Measurements from ENCODE around the gene CREB3L1. TPM values are rescaled to one million over a fixed set of nuclear protein-coding genes. Genes with fewer than 3 reads are reported as not detected.

Gene CREB3L1
- total and polyA plus RNA-seq, 2 experiments from 2014 or later, result 8.5 to 10.4 TPM

DNA sequence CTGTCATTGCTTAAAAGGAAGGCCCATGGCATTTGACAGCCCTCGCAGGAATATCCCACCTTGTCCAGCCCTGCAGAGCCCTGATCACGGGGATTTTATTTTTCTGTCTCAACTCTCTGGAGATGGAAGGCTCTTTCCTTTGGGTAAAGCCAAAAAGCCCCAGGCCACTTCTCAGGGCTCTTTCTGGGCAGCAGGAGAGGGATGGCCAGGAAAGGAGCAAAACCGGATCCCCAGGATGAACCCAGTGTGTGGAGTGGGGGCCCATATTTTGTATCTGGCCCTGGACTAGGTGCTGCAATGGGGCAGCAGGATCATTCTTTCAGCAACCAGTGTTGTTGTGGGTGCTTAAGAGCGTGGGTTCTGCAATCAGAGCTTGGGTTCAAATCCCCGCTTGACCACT lies 11.0 kb downstream of the CREB3L1 start (continued):
- TF ChIP-seq, protein P1, sequence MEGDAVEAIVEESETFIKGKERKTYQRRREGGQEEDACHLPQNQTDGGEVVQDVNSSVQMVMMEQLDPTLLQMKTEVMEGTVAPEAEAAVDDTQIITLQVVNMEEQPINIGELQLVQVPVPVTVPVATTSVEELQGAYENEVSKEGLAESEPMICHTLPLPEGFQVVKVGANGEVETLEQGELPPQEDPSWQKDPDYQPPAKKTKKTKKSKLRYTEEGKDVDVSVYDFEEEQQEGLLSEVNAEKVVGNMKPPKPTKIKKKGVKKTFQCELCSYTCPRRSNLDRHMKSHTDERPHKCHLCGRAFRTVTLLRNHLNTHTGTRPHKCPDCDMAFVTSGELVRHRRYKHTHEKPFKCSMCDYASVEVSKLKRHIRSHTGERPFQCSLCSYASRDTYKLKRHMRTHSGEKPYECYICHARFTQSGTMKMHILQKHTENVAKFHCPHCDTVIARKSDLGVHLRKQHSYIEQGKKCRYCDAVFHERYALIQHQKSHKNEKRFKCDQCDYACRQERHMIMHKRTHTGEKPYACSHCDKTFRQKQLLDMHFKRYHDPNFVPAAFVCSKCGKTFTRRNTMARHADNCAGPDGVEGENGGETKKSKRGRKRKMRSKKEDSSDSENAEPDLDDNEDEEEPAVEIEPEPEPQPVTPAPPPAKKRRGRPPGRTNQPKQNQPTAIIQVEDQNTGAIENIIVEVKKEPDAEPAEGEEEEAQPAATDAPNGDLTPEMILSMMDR (conservative IDR thresholded peaks at IDR 0.05; ENCODE audit: low read depth in 2 of 2), result no peak

DNA sequence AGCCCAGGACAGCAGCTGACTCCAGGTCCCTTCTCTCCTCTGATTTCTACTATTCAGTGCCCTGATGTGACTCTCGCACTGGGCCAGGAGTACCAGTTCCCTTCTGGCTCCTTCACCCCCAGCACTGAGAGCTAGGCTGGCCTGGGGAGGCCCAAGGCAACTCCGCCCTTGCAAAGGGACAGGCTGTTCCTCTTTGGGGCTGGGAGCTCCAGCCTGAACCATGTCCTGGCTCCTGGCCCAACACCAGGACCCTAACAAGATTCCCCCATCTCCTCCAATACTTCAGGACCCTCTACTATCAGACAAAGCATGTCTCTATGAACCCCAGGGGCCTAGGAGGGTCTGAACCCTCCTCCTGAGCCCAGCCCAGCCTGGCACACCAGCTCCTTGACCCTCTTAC lies 12.5 kb downstream of the CREB3L1 start:
- H3K4me2 ChIP-seq, result peak overlapping the region; percentile 72
- H3K4me1 Mint-ChIP-seq, result peaks cover 53% of the 10 kb centered on the region
- peak overlapping the region; percentile 91 for H3K27ac Mint-ChIP-seq

More for the DNA sequence above, 12.5 kb downstream of the CREB3L1 start:
- Histone ChIP-seq H3K4me3 (0 out of 2 replicates have a peak overlapping the region, but pooled peaks have one; percentile 41), H3K79me2 (replicated peaks; ENCODE audit: insufficient read depth) (no peaks in the 10 kb centered on the region), H3F3A (replicated peaks; ENCODE audit: low read depth) (peaks cover 19% of the 10 kb centered on the region), H4K20me1 (replicated peaks; ENCODE audit: insufficient read depth) (no peaks in the 10 kb centered on the region), H3K27ac (ENCODE audit: low read depth) (peak overlapping the region; percentile 90), H3K9me2 (ENCODE audit: insufficient read depth) (no peaks in the 10 kb centered on the region), H3K36me3 (ENCODE audit: insufficient read depth) (no peaks in the 10 kb centered on the region), H3K27me3 (ENCODE audit: insufficient read depth) (no peaks in the 10 kb centered on the region), H3K4me1 (ENCODE audit: insufficient read depth) (peaks cover 52% of the 10 kb centered on the region), H2AFZ (0 out of 2 replicates have a peak overlapping the region, but pooled peaks have one; percentile 76)
- DNase-seq (ENCODE audit: low spot score), result no peak
- Mint-ChIP-seq H3K4me3 (peak overlapping the region; percentile 38; the same call in 1 of the 3 replicates), H3K36me3 (ENCODE audit: low read depth) (no peaks in the 10 kb centered on the region; the same call in 2 of the 3 replicates), H3K27me3 (ENCODE audit: insufficient read depth, low read depth, poor library complexity) (peaks cover 25% of the 10 kb centered on the region), H3K9me3 (no peaks in the 10 kb centered on the region)
- no peak for ATAC-seq
- no peak for TF ChIP-seq EZH2phosphoT487 (IDR thresholded peaks at IDR 0.05; ENCODE audit: unreplicated experiment)
- no peak for TF ChIP-seq NANOG (IDR thresholded peaks at IDR 0.05; ENCODE audit: borderline replicate concordance)
- TF ChIP-seq, protein P2, sequence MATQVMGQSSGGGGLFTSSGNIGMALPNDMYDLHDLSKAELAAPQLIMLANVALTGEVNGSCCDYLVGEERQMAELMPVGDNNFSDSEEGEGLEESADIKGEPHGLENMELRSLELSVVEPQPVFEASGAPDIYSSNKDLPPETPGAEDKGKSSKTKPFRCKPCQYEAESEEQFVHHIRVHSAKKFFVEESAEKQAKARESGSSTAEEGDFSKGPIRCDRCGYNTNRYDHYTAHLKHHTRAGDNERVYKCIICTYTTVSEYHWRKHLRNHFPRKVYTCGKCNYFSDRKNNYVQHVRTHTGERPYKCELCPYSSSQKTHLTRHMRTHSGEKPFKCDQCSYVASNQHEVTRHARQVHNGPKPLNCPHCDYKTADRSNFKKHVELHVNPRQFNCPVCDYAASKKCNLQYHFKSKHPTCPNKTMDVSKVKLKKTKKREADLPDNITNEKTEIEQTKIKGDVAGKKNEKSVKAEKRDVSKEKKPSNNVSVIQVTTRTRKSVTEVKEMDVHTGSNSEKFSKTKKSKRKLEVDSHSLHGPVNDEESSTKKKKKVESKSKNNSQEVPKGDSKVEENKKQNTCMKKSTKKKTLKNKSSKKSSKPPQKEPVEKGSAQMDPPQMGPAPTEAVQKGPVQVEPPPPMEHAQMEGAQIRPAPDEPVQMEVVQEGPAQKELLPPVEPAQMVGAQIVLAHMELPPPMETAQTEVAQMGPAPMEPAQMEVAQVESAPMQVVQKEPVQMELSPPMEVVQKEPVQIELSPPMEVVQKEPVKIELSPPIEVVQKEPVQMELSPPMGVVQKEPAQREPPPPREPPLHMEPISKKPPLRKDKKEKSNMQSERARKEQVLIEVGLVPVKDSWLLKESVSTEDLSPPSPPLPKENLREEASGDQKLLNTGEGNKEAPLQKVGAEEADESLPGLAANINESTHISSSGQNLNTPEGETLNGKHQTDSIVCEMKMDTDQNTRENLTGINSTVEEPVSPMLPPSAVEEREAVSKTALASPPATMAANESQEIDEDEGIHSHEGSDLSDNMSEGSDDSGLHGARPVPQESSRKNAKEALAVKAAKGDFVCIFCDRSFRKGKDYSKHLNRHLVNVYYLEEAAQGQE (IDR thresholded peaks at IDR 0.05; ENCODE audit: unreplicated experiment), result no peak
- no peak for TF ChIP-seq ZNF114 (CRISPR knock-in tag; IDR thresholded peaks at IDR 0.05)
- TF ChIP-seq EZH2 (IDR thresholded peaks at IDR 0.05; ENCODE audit: low read depth, unreplicated experiment), result no peak
- TF ChIP-seq POLR2AphosphoS5 (IDR thresholded peaks at IDR 0.05; ENCODE audit: low read depth), result no peak
- TF ChIP-seq CREB1 (CRISPR knock-in tag; IDR thresholded peaks at IDR 0.05; ENCODE audit: low read depth), result no peak

Measured in GM23338 (cell line).